LoVo (cell line): Measurements from ENCODE around the gene DDX54.

Experiments used
- DNase-seq: peaks from one replicate; pipeline ENCODE4 v3.0.0-alpha.2; 2016; ENCODE audit warnings: low spot score

DDX54 gene

GRCh38 chr12:113185180-113186032 lies at the start of gene DDX54, which contains the start of gene RITA1:
DDX54 (minus strand) TSS chr12:113185478; CDS start chr12:113185451, 27 bp downstream.
RITA1 (plus strand) TSS chr12:113185721; CDS start chr12:113186747, 1,026 bp downstream.
- DNase-seq: peak; percentile 94

GRCh38 chr12:113234483-113234882 lies 49.2 kb upstream of the DDX54 start:
- DNase-seq: no peak

- no peak for DNase-seq
Observed at GRCh38 chr12:113233967-113234366, 48.7 kb upstream of the DDX54 start.

- no peak for DNase-seq
Observed at GRCh38 chr12:113232840-113233585, 47.7 kb upstream of the DDX54 start.

GRCh38 chr12:113232089-113232839 lies 47.0 kb upstream of the DDX54 start:
- DNase-seq: no peak

- DNase-seq: no peak
Observed at GRCh38 chr12:113231235-113232088, 46.2 kb upstream of the DDX54 start.

- no peak for DNase-seq
Observed at GRCh38 chr12:113230315-113231234, 45.3 kb upstream of the DDX54 start.

- no peak for DNase-seq
Observed at GRCh38 chr12:113228394-113229028, 43.2 kb upstream of the DDX54 start.

- no peak for DNase-seq
Observed at GRCh38 chr12:113227686-113228391, 42.6 kb upstream of the DDX54 start.

- no peak for DNase-seq
Observed at GRCh38 chr12:113226696-113227568, 41.7 kb upstream of the DDX54 start.

GRCh38 chr12:113224955-113225354 lies 39.7 kb upstream of the DDX54 start:
- DNase-seq: no peak

GRCh38 chr12:113222730-113223531 lies 37.7 kb upstream of the DDX54 start:
- DNase-seq: peak; percentile 93

GRCh38 chr12:113221997-113222729 lies 36.9 kb upstream of the DDX54 start:
- no peak for DNase-seq

- DNase-seq: peak; percentile 100
Observed at GRCh38 chr12:113221181-113221996, 36.1 kb upstream of the DDX54 start, which contains the start of gene TPCN1. TPCN1 (plus strand) TSS chr12:113221464; CDS start chr12:113226853, 5,389 bp downstream.

- DNase-seq: no peak
Observed at GRCh38 chr12:113220593-113221180, 35.4 kb upstream of the DDX54 start.
